Measurements from ENCODE around the gene AP3S1.
"Not testable (repeated sequence)": the region's sequence is repeated elsewhere in the genome, so short reads cannot be mapped to it uniquely, and the experiment has no call there.

AP3S1 gene

GRCh38 chr5:115873392-115873791 lies 31.7 kb downstream of the AP3S1 start:
- TF ChIP-seq CTCF (IDR thresholded peaks at IDR 0.05; ENCODE audit: extremely low read depth, missing control alignments): no peak
- no peak for DNase-seq (ENCODE audit: low spot score)

GRCh38 chr5:115875447-115875846 lies 33.7 kb downstream of the AP3S1 start:
- no peak for TF ChIP-seq CTCF (IDR thresholded peaks at IDR 0.05; ENCODE audit: extremely low read depth, missing control alignments)
- no peak for DNase-seq (ENCODE audit: low spot score)

- DNase-seq (ENCODE audit: low spot score): not testable (repeated sequence)
These were observed 35.6 kb downstream of the AP3S1 start for GRCh38 chr5:115877342-115877741.

GRCh38 chr5:115882434-115882833 lies 40.7 kb downstream of the AP3S1 start:
- not testable (repeated sequence) for DNase-seq (ENCODE audit: low spot score)

GRCh38 chr5:115884704-115885103 lies 43.0 kb downstream of the AP3S1 start:
- DNase-seq (ENCODE audit: low spot score): no peak
- no peak for TF ChIP-seq CTCF (IDR thresholded peaks at IDR 0.05; ENCODE audit: extremely low read depth, missing control alignments)

GRCh38 chr5:115885208-115885607 lies 43.5 kb downstream of the AP3S1 start:
- not testable (repeated sequence) for DNase-seq (ENCODE audit: low spot score)

GRCh38 chr5:115888027-115888426 lies 46.3 kb downstream of the AP3S1 start:
- TF ChIP-seq CTCF (IDR thresholded peaks at IDR 0.05; ENCODE audit: extremely low read depth, missing control alignments): no peak
- DNase-seq (ENCODE audit: low spot score): no peak

GRCh38 chr5:115892021-115892420 lies 50.3 kb downstream of the AP3S1 start:
- no peak for TF ChIP-seq CTCF (IDR thresholded peaks at IDR 0.05; ENCODE audit: extremely low read depth, missing control alignments)

GRCh38 chr5:115894342-115894741 lies 52.6 kb downstream of the AP3S1 start:
- no peak for TF ChIP-seq CTCF (IDR thresholded peaks at IDR 0.05; ENCODE audit: extremely low read depth, missing control alignments)
- DNase-seq (ENCODE audit: low spot score): no peak

More at GRCh38 chr5:115892021-115892420, 50.3 kb downstream of the AP3S1 start:
- no peak for DNase-seq (ENCODE audit: low spot score)

Measured in GM20000 (cell line).